HG03280 (cell line): ENCODE results near the gene ADIRF.

Source experiments
- ATAC-seq: cut with Tn5 transposase; IDR thresholded peaks from one replicate; pipeline ENCODE4 v1.9.1; 2021; ENCODE audit warnings: mild to moderate bottlenecking, moderate library complexity; ENCODE audit not compliant: unreplicated experiment

Gene ADIRF

DNA sequence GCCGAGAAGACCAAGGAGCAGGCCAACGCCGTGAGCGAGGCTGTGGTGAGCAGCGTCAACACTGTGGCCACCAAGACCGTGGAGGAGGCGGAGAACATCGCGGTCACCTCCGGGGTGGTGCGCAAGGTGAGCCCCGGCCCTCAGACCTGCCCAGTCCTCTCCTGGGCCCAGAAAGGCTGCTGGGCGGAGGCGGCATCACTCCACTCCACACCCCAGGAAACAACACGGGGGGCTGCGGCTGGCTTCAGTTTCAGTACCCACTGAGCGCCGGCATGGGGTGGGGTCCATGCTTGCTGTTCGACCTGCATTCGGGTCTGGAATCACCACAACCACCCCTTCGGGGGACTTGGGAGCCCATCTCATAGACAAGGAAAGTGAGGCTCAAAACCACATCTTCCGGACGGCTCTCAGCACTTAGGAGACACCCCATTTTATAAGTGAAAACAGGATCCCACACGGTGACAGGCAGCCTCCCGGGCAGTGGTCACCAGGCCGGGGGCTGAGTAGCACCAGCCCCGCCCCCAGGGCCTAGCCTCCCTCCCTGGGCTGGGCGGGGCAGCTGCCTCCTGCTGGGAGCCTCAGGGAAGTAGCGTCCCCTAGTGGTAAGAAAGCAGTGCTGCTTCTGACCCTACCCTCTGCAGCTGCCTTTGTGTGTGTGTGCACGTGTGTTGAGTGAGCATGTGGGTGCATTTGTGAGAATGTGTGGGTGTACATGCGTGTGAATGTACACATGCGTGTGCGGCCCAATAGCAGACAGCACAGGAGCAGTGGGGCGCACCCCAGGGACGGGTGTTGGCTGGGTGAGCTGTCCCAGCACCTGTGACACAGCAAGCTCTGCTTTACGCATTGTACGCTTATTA, 8.0 kb upstream of the ADIRF start:
- ATAC-seq = peak; percentile 75

DNA sequence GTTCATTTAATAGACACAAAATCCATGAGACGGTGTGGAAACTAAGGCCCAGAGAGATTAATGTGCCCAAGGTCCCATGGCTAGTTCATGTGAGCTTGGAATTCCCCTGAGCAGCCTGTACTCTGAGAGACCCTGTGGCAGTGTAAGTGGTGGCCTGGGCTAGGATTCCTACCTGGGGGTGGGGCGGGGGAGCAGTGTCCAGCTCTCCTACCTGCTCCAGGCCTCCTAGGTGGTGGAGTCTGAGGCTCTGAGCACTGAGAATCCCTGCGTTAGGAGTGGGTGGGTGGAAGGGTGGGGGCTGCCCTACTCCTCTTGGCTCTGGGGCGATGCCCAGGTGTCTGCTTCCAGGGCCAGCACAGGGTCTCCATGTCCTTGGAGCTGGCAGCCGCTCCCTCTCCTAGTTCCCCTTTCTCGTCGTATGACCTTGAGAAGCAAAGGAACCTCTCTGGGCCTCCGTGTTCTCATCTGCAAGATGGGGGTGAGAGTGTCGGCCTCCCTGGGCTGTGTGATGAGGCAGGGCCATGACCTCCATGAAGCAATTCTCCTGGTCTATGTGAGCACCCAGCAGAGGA, 7.3 kb upstream of the ADIRF start:
- ATAC-seq = no peak

DNA sequence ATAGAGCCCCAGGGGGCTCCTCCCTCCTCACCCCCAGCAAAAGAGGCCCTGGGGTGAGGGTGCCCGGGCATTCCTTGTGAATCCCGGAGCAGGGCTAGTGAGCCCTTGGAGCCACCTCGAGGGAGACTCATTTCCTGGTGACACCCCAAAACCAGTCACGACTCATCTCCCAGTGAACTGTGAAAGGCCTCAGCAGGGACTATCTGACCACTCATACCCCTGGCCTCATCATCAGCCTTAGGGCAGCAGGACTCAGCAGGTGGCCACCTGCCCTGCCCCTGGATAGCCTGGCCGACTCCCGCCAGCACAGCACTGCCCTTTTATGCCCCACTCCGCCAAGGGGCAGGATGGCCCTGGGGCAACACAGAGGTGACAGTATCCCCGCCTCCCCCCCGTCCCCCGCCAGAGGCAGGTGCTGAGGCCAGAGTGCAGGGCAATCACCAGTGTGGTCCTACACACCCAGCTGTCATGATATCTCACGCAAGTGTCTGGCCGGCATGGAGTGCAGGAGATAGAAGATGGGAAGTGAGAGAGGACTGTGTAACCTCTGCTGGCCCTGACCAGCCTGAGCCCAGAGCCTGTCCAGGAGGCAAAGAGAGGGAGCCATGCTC, 6.7 kb upstream of the ADIRF start:
- no peak for ATAC-seq

DNA sequence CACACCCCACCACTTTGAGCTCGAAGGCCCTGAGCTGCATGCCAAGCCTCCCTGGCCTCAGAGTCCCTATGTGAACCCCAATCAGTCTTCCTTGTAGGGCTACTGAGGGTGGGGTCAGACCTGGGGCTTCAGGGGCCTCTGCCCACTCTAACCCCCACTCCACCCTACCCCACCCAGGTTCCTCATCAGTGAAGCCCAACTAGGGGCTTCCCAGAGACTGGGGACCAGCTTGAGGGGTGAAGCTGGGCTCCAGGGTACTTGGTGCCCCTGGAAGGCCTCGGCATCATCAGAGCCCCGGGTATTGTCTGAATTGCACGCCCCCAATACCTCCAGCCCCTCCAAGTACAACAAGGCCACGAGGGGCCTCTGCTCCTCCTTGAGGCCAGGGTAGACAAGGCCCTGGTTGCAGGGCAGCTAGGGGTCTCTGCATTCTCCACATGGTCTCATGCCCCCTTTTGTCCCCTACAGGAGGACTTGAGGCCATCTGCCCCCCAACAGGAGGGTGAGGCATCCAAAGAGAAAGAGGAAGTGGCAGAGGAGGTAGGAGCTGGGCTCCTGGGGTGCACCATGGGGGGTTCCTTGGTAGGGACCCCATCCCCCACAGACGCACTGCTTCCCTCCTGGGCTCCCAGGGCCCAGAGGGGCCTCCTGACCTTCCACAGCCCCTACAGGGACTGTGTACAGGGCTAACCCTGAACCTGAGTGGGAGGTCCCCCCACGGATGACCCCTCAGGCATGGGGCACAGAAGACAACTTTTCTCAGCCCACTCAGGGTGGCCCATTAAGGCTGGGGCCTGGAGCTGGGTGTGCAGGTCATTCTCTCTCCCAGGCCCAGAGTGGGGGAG, 5.9 kb upstream of the ADIRF start:
- ATAC-seq = no peak

DNA sequence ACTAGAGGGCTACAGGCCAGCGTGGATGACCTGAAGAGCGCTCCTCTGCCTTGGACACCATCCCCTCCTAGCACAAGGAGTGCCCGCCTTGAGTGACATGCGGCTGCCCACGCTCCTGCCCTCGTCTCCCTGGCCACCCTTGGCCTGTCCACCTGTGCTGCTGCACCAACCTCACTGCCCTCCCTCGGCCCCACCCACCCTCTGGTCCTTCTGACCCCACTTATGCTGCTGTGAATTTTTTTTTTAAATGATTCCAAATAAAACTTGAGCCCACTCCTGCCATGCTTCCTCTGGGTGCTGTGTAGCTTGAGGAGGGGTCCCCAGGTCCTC, 5.3 kb upstream of the ADIRF start:
- no peak for ATAC-seq

DNA sequence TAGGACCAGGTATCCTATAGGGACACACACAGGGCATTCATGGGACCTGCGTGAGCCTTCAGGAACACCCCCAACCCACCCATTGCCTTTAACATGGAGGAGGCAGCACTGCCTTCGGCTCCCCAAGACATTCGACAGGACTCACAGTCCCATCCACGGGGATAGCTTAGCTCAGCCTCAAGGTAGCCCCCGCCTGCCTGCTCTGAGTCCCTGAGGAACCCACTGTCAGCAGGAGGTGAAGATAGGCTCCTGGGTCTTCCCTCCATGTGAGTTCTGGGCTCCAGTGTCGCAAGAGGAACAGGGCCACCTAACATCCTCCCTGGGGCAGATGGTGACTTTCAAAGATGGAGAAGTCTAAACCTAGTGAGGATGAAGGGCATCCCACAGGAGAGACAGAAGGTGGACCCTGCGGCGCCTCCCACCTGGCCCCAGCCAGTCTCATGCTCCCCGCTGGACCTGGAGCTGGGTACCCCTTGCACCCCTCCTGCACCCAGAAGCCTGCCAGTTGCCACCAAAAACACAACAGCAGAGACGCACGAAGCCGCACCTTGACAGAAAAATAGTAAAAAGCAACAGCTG, 4.9 kb upstream of the ADIRF start:
- ATAC-seq = no peak

DNA sequence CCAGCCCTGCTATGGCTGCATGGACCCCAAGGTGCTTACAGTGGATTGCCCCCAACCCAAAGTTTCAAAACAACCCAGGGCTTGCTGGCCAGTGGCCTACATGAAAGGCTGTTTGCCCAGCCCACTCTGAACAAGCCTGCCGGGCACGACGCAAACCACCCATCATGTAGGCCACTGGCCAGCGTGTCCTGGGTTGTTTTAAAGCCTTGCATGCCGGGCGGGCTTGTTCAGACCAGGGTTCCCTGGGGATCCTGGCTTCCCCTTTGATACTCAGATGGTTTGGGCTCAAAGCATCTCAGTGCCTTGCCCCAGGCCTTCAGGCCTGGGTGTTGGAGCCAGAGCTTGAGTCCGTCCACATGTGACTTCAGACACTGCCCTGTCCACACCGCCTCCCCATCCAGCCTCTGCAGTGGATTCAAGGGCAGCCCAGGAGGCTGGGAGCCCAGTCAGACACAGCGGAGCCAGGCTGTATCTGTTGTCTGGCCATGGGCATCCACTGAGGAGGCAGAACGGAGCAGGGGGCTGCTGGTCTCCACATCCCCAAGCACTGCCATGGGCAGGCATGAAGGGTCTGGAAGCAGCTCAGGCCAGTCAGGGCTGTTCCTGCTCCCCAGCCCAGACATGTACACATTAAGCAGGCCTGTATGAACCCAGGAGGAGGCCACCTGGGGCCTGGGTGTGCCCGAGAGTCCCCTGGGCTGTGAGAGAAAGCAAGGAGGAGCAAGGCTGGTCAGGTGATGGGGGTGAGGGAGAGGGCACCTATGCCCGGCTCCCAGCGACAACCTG, 4.0 kb upstream of the ADIRF start:
- ATAC-seq = no peak

DNA sequence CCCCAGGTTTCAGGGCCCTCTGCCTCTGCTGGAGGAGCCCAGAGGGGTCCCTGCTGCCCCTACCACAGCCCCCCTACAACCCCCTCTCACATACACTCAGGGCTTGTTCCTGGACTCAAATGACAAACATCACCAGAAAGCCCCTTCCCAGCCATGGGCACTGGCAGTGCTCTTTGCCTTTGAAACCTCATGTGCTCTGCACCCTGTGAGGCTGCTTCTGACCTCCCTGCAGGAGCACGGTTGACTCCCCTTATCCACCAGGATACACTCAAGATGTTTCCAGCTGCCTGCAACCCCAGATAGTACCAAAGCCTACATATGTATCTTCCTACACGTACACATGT, 3.5 kb upstream of the ADIRF start:
- ATAC-seq = no peak

DNA sequence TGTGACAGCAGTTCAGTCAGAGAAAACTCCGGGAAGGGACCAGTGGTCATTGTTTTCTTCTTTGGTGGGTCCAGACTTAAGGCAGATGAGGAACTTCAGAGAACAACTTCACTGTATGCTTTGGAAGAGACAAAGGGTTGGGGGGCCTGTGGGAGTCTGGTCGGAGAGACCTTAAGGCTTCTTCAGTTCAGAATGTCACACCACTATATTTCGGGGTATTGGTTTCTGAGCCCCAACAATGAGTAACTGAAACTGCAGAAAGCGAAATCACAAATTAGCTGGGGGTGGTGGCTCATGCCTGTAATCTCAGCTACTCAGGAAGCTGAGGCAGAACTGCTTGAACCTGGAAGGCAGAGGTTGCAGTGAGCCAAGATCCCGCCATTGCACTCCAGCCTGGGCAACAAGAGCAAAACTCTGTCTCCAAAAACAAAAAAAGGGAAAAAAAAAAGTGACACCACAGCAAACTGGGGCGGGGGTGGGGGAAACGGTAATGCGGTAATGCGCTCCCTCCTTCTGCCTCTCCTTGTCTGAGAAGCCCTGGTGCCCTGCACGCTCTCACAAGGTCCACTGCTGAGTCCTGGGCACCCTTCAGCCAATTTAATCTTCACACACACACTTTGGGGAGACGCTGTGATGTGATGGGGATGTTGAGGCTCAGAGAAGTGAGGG, 2.2 kb upstream of the ADIRF start:
- peak; percentile 41 for ATAC-seq

DNA sequence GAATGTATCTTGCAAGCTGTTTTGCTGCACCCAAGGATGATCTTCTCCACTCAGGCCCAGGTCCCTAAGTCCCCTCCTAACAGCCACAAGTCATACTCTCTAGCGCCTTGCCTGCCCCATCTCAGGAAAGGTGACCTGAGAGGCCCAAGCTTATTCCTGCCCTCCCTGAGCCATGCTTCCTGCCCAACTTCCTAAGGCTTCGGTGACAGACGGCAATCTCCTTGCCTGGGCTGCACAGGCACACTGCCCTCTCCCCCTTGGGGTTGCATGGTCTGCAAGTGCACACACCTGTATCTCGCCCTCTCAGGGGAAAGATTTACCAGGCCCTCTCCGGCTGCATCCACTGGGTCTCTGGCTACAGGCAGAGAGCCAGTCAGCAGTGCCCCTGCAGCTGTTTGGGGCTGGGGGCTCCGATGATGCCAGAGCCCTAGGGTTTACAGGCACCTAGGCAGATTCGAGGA, 771 bp upstream of the ADIRF start:
- ATAC-seq = no peak

DNA sequence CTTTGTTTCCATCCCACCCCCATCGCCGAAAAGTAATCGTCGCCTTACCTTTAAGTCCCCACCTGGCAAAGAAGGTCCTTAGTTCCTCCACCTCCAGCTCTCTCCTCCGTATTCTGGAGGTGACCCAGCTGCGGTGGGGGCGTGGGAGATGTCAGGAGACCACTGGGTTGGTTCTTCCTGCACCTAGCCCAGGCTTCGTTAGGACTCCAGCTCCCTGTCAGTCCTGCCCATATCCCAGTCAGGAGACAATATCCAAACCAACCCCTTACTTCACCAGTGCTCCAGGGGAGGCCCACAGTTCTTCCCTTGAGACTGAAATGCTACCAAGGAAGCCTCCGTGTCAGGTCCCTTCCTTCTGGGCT, 693 bp downstream of the ADIRF start:
- no peak for ATAC-seq

DNA sequence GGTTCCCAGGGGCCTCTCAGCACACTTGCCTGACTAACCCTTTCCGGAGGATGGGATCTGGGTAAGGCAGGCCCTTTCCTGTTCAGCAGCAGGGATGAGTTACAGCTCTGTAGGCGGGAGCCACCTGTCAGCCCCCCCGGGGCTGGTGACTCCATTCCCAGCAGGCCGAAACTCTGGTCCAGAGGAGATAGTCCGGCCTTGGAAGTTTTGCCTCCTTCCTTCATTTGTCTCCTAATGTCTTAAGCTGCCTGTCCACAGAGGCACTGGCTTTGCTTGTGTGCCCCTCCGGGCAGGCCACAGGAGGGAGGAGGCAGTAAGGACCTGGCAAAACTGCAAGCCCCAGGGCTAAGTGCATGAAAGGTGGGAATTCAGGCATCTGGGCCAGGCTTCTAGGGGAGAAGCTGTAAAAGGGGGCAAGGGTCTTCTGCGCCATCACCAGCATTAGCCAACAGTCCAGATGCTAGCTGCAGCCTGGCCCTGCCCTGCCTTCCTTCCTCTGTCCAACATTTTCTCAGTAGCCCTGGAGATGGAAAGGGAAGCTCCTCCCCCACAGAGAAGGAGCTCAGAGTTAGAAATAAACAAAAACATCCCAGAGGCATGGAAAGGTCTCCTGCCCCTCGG, 1.2 kb downstream of the ADIRF start:
- ATAC-seq = no peak

DNA sequence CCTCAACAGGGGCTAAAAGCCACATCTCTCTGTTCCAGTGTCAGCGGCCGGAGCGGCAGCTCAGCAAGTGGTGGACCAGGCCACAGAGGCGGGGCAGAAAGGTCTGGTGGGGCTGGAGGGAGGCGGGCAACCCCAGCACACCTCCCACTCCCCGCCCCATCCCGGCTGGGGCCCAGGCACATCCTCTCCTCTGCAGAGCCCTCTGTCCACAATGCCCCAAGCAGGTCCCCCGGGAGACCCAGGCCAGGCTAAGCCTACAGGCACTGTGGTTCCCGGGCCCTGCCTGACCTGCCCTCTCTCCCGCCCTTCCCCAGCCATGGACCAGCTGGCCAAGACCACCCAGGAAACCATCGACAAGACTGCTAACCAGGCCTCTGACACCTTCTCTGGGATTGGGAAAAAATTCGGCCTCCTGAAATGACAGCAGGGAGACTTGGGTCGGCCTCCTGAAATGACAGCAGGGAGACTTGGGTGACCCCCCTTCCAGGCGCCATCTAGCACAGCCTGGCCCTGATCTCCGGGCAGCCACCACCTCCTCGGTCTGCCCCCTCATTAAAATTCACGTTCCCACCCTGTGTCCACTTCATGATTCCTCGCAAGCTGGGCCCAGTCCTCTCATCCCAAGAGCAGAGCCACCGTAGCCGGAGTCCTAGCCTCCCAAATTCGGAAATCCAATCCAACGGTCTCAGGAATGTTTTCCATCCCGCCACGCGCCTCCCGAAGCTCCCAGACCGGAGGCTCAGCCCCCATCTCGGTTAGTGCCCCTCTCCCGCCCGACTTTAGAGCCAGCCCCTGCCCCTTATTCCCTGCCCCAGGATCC, 2.1 kb downstream of the ADIRF start:
- no peak for ATAC-seq

DNA sequence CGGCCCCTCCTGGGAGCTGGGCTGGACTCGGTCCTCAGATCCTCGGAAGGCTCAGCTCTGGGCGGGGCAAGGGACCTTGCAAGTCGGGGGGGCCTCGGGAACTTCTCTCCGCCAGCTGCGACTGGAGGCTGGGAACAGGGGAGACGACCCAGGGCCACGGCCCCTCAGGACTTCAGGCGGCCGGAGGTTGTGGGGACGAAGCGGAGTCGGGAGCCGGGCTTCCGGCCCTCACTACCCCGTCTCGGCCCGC, 2.6 kb downstream of the ADIRF start:
- ATAC-seq = no peak

DNA sequence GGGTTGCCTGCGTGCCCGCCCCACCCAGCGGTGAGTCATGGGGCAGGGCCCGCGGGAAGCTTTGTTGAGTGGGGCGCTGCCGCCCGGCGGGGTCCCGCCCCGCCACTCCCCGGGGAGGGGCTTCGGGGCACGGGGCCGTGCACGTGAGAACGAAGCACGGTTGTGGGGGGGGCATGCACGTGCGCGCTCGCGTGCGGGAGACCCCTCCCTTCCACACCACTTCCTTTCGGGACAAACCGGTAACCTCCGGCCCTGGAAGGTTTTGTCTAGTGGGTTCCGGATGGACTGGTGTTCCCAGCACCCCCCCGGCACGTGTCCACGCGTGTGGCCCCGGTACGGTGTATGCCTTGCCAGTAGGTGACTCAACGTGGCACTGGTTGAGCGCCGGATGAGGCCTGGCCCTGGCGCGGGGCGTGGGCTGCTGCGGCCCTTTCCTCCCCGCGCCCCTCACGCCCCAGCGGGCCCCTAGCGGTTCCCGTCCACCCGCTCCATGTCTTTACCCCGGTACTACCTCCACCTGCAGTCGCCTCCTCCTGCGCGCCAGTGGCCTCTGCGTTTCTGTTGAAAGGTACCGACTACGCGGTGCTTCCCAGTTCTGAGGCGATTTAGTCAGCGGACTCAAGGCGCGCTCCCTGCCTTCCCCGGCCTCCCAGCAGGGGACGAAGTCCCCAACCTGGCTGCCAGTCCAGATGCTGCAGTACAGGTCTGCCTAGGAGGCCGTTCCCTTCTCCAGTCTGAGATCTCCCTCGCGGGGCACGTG, 3.1 kb downstream of the ADIRF start:
- peak; percentile 79 for ATAC-seq

DNA sequence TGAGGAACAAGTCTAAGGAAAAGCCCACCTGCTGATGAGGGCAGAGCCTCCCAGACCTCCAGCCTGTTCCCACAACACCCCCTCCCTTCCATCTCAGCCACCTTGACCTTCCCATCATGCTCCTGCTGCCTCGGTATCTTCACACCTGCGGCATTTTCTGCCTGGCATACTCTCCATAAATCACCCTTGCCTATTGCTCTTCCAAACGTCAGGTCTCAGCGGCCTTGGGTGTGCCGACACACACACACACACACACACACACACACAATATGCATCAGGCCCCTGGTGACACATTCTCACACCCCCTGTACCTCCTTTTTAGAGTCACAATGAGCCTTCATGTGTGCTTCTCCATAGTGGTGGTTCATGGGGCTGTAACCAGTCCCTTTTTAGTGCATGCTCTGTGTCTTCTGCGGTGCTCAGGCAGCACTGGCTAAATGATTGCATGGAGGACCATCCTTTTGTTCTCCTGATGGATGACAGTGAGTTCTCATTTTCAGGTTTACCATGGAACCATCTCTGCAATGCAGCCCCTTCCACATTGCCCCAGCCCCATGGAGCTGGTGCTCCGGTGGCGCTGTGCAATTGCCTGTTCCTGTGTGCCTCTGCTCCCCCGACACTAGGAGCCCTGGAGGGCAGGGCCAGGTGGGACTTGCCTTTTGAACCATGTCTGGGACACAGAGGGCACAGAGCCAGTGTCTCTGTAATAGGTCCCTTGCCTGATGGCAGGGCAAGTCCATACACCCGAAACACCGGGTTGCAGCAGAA, 4.5 kb downstream of the ADIRF start:
- ATAC-seq = no peak

DNA sequence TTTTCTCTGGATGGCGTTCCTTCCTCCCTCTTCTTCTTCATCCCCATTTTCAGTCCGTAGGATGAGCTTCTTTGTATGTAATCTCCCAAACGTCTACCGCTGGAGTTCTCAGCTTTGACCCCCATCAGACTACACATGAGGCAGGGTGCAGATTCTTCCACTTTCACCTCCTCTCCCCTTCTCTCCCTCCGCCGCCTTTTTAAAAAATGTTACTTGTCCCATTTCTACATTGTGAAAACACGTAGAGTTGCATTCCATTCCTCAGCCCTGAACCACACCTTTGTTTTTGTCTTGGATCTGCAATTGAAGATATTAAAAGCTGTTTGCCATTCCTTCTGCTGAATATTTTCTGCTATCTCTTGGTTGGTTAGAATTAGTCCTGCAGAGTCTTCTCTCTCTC, 6.2 kb downstream of the ADIRF start:
- no peak for ATAC-seq
